Measurements from ENCODE around the gene GOLGA8K.
"Not testable (repeated sequence)": the region's sequence is repeated elsewhere in the genome, so short reads cannot be mapped to it uniquely, and the experiment has no call there.

- TF ChIP-seq ARNTL (CRISPR knock-in tag; IDR thresholded peaks at IDR 0.05; ENCODE audit: borderline replicate concordance, low read depth); CREB5 (CRISPR knock-in tag; IDR thresholded peaks at IDR 0.05; ENCODE audit: low read depth); TOX (CRISPR knock-in tag; IDR thresholded peaks at IDR 0.05; ENCODE audit: borderline replicate concordance); ZFP3 (CRISPR knock-in tag; IDR thresholded peaks at IDR 0.05); ISL1 (CRISPR knock-in tag; IDR thresholded peaks at IDR 0.05); ESRRG (CRISPR knock-in tag; IDR thresholded peaks at IDR 0.05); BACH2 (CRISPR knock-in tag; IDR thresholded peaks at IDR 0.05; ENCODE audit: borderline replicate concordance); CSRNP3 (CRISPR knock-in tag; IDR thresholded peaks at IDR 0.05); GLIS3 (CRISPR knock-in tag; IDR thresholded peaks at IDR 0.05); OSR1 (CRISPR knock-in tag; IDR thresholded peaks at IDR 0.05): not testable (repeated sequence)
These were observed 44.6 kb downstream of the GOLGA8K start for GRCh38 chr15:32358462-32358861.

Data from SK-N-SH treated with all-trans-retinoic acid at 6 μM for 48 hours (cell line).